ENCODE measurements around the gene GPRIN3.

GPRIN3 gene

DNA sequence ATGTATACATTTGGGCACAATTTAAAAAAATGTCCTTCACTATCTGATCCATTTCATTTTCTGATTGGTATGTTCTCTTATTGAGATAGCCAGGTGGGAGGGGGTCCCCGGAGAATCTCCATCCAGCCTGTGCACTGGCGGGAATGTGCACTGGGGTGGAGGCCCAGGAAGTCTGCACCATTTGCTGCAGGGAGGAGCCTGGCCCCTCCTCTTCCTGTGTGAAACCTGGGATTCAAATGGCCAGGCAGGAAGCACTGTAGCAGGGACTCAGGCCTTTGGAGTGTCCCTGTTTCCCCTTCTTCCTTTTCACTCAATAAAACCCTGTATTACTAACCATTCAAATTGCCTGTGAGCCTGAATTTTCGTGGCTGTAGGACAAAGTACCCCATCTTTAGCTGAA lies 44.3 kb downstream of the GPRIN3 start:
- in situ Hi-C loops (cut with HindIII; ENCODE audit: low sequenced_read_pairs) = loop anchor here (25.0 kb wide), 1 partner anchor 649 kb away; no protein-coding TSS in a partner anchor

DNA sequence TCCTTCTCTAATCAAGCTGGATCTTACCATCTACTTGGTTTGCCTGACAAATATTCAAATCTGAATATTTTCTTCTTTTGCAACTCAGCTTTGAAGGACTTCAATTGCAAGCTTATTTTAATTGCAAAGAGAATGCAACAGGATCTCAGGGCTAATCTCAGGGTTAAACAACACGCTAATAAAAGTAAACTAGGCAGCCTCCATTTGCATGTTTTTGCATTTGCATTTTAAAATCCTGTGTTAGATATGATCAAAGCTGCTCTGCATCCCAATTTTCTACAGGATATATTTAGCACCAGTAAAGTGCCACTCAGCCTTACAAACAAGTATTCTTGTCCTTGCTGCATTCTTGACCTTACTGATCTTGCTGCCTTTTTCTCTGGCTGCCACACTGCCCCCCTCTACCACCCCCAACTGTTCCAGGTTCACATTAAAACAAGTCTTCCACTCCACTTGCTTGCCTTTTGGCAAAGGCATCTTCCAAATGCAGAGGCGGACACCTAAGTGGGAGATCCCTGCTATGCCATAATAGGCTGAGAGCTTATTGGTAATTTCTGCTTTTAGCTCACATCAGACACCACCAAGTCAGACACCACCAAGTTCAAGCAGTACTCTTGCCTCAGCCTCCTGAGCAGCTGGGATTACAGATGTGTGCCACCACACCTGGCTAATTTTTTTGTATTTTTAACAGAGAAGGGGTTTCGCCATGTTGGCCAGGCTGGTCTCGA lies 48.1 kb downstream of the GPRIN3 start:
- in situ Hi-C loops (cut with HindIII; ENCODE audit: low sequenced_read_pairs) = loop anchor here (25.0 kb wide), 1 partner anchor 653 kb away; no protein-coding TSS in a partner anchor

DNA sequence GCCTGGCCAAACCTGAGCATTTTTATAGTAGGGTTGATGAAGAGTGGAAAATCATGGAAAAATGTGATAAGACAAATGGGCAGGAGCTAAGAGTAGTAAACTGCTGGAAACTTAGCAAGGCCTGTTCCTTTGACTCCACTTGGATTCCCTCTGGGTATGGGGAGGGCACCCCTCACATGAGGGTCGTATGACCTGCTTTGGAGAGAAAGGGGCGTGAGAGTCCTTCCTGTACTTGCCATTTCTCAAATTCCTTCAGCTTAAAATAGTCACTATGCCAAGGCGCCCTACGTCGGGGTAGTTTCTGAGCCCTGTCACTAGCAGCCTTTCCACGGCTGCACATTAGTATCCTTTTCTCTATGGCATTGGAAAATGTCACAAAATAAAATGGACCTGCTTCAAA lies 49.1 kb downstream of the GPRIN3 start:
- in situ Hi-C loops (cut with HindIII; ENCODE audit: low sequenced_read_pairs) = loop anchor here (25.0 kb wide), 1 partner anchor 654 kb away; no protein-coding TSS in a partner anchor

DNA sequence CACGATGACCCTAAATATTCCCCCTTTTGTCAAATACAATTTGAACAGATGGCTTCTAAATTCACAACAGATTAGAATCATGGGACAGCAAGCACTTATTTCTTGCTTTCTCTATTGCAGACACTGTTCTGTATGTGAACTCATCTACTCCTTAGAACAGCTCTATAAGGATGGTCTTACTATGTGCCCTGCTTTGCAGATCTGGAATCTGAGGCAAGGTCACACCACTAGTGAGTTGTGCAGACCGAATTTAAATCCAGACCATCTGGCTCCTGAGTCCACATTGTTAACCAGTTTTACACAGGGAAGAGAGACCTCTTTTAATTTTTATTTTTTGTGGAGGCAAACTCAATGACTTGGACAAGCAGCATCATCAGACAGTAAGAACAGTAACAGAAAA lies 50.2 kb downstream of the GPRIN3 start:
- in situ Hi-C loops (cut with HindIII; ENCODE audit: low sequenced_read_pairs) = loop anchor here (25.0 kb wide), 1 partner anchor 655 kb away; no protein-coding TSS in a partner anchor

DNA sequence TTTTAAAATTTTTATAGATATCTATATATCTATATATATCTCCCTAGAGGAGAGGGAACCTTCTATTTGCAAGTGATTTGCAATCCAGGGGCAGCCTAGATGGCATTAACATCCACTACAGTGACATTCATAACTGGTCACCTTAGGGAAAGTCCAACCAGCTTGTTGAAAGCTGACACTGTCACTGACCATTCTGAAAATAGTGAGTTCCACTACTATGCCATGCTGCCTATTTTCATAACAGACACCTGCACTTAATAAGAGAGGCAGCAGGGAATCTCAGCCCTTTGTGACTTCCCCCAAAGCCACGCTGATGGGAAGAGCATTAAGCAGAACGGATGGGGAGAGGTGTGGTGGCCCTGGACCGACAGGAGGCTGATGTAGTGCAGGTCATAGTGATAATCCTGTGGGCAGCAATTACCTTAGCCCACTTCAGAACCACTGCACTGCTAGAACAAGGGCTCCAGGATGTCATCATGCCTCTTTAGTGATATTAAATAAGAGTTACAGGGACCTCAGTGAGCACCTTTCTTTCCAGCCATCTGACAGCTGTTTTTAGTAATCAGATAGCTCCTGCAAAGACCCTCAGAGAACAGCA lies 51.3 kb downstream of the GPRIN3 start:
- in situ Hi-C loops (cut with HindIII; ENCODE audit: low sequenced_read_pairs) = loop anchor here (25.0 kb wide), 1 partner anchor 656 kb away; no protein-coding TSS in a partner anchor

DNA sequence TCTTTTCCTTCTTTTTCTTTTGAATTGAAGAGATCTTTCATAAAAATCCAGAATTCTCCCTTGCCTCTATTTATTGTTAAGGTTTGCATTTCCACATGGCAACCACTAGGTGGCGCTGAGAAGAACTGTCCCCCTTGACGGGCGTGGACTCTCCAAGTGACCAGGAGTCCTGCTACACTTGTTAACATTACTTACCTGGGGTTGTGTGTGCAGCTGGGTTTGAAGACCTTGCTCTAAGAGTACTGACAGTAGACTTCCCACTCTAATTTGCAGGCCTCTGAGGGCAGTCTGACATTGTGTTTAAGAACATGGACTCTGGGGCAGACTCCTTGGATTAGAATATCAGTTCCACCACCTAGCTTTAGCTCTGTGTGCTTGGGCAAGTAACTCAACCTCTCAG lies 52.8 kb downstream of the GPRIN3 start:
- in situ Hi-C loops (cut with HindIII; ENCODE audit: low sequenced_read_pairs) = loop anchor here (25.0 kb wide), 1 partner anchor 657 kb away; no protein-coding TSS in a partner anchor

DNA sequence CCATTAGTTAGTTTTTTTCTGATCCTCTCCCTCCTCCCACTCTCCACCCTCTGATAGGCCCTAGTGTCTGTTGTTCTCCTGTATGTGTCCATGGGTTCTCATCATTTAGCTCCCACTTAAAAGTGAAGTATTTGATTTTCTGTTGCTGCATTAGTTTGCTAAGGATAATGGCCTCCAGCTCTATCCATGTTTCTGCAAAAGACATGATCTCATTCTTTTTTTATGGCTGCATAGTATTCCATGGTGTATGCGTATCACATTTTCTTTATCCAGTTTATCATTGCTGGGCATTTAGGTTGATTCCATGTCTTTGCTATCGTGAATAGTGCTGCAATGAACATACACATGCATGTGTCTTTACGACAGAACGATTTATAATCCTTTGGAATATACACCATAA lies 53.3 kb downstream of the GPRIN3 start:
- in situ Hi-C loops (cut with HindIII; ENCODE audit: low sequenced_read_pairs) = loop anchor here (25.0 kb wide), 1 partner anchor 658 kb away; no protein-coding TSS in a partner anchor

DNA sequence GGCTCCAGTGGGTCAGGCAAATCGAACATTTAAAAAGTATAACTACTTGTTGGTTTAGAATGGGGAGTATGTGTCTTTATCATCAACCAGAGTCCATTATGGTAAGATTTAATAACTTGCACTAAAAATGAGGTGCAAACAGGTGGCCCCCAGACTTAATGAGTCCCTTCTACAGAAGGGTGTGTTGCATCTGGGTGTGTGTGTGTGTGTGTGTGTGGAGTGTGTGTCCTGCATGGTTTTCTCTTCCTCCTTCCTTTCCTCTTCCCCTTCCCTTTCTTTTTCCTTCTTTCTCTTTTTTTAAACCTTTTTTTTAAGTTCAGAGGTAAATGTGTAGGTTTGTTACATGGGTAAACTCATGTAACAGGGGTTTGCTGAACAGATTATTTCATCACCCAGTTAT lies 53.7 kb downstream of the GPRIN3 start:
- in situ Hi-C loops (cut with HindIII; ENCODE audit: low sequenced_read_pairs) = loop anchor here (25.0 kb wide), 1 partner anchor 658 kb away; no protein-coding TSS in a partner anchor

DNA sequence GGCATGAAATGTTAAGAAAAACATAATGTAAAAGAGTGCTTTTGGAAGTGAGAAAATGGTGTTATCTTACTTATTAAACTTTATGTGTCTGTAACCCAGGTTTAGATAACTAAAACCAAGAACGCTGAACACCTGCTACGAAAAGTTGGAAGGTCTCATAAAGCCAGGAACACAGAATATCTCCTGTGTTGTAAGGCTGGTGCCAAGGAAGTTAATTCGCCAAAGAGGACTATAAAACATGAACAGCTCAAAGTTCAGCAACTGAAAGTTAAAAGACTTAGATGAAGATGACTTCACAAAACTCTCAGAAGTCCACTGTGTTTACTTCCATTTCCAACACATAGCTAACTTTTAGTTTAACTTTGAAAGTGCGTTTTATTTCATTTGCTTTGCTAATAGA lies 54.3 kb downstream of the GPRIN3 start:
- in situ Hi-C loops (cut with HindIII; ENCODE audit: low sequenced_read_pairs) = loop anchor here (25.0 kb wide), 1 partner anchor 659 kb away; no protein-coding TSS in a partner anchor

DNA sequence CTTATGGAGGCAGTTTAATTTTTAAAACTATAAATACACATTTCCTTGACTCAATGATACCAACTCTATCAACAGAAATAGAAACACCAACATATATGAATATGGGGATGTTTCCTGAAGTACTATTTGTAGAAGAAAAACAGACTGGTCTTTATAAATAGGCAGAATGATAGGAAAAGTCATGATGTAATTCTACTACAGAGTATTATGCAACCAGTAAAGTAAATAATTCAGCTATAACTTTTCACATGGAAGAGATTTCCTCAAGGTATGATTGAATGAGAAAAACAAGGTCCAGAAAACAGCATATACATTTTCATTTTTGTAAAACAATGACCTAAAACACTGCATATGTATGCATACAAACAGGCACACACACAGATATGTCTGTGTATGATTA lies 56.2 kb downstream of the GPRIN3 start:
- in situ Hi-C loops (cut with HindIII; ENCODE audit: low sequenced_read_pairs) = loop anchor here (25.0 kb wide), 1 partner anchor 661 kb away; no protein-coding TSS in a partner anchor

DNA sequence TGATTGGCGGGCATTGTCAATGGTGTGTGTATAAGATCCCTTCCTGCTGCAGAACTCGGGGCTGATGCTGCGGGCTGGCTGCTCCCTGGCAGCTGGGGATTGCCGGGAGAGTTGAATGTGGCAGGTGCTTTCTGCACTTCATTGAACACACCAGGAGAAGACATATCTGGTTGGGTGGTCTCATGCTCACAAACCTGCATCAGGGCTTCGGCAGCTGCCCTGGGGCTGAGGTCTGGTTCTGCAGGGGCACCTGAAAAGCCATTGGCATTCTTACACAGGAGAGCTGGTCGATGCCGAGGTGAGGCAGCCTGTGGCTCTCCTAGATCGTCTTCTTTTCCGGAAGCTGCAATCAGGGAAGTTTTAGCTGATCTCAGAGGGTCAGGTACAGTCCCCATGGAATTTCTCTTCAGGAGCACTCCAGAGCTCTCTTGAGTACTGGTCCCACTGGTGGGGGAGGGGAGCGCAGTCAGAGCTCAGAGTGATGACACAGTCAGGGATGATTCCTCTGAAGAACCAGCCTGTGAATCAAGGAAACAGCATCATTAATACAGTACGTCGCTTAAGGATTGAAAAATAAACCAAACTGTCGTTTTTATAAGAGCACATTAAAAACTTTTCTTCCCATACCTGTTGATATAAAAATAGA lies 57.8 kb downstream of the GPRIN3 start:
- in situ Hi-C loops (cut with HindIII; ENCODE audit: low sequenced_read_pairs) = loop anchor here (25.0 kb wide), 1 partner anchor 662 kb away; no protein-coding TSS in a partner anchor

DNA sequence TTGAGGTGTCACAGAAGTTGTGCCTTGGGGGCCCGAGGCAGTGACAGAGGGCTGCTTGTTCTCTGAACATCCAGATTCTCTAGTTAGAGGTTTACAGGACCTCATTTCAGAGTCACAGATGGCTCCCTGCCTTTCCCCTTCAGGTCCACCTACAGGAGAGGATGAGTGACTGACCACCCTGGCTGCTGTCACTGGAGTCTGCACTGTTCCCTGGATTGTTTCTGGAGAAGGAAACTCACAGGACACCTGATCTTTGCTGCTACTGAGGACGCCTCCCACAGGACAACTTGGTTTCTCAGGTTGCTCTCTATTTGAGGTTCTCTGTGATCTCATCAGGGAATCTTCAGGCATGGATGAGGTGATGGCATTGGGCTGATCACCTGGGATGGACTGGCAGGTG lies 58.3 kb downstream of the GPRIN3 start:
- in situ Hi-C loops (cut with HindIII; ENCODE audit: low sequenced_read_pairs) = no loop called here

DNA sequence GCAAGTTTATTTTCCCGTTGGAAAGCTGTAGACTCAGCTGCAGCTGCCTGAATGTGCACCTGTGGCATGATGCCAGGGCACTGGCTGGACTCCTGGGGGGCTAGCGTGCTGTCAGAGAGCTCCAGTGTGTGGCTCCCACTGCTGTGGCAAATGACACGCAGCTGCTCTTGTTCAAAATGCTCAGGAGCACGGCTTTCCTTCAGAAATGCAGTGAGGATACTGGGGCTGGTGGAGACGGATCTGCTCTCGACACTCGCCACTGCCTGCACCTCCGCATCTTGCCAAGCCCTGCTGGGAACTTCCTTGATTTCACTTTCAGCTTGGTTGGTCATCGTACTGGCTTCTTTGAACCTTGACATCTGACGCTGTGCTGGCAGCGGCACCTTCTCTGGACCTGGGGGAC lies 58.7 kb downstream of the GPRIN3 start:
- in situ Hi-C loops (cut with HindIII; ENCODE audit: low sequenced_read_pairs) = no loop called here

DNA sequence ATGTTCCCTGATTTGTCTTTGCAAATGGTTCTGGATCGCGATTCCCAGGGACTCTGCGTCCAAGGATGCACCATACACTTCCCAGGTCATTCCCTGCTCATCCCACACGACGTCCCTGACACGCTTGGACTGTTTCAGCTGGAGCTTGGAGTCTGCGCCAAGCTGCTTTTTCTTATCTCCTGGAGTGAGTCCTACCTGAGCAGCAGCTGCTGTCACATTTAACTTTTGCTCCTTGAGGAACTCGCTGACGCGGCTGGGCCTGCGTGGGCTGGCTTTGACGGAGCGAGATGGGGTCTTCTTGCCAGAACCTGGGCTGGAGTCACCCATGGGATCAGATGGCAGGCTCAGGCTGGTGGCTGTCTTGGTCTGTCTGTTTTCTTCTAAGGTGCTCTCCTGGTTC lies 59.6 kb downstream of the GPRIN3 start:
- in situ Hi-C loops (cut with HindIII; ENCODE audit: low sequenced_read_pairs) = no loop called here

DNA sequence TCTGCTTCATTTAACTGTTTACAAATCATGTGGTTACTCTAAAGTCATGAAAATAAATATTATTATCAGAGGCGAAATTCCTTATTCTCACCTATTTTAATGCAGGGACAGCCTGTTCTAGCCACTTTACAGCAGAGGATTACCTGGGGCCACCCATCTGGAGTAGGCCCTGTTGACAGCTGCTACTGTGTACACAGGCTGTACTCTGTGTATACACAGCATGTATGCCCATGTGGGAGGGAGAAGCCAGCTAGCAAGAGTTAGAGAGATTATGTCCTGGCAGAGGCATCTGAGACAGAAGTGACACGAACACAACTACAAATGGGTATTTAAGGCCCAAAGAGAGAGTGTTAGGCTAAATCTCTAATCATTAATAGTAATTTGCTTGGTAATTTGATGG lies 62.1 kb downstream of the GPRIN3 start:
- in situ Hi-C loops (cut with HindIII; ENCODE audit: low sequenced_read_pairs) = no loop called here

DNA sequence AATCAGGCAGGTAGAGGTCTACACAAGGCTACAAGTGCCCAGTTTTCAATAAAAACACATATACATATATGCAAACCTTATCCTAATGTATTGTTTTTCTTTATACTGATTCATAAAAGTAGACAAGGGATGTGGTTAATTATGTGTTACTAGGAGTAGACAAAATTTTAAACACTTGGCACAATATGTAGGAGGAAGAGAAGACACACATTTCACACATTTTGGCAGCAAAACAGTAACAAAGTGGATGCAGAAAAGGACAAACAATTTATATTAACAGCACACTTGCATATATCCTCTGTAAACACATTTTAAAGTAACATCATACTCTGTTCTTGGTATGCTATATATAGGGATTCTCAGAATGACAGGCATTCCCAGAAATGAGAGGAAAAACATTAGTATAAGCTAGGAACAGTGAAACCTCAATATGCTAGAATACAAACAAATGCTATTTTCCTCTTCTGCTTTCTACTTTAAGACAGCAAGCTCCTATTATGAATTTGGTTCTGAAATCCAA lies 63.8 kb downstream of the GPRIN3 start:
- in situ Hi-C loops (cut with HindIII; ENCODE audit: low sequenced_read_pairs) = no loop called here

DNA sequence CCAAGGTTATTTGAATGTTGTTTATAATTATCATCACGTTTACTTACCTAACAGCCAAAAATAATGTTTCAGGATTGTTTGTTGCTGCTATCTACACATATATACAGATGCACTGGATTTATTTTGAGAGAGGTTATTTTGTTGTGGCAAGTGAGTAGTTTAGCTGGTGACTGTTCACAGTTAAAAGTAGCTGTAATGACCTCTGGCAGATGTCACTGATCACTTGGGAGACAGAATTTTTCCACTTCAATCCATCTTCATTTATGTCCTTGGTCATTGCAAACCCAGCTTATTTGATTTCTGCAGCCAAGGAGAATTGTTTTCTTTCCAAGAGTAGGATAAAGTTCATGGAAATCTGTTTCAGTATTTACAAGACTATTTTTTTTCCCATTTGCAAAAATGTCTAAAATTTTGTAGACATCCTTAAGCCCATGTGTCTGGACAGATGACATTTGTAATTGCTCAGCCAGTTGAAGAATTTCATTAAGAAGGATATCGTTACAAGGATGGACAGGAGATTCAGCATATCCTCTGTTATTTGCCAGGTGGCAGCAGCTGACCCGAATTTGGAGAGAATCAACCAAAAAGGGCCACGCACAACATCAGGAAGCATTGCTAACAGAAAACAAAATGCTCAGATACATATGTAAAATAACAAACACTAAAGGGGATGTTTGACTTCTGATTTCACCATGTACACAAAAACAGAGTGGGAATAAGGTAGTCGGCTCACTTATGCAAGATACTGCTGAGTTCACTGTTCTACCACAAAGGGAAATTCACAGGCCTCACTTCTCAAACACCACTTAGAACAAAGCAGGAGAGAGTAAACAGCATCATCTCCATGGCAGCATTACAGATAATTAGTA lies 64.5 kb downstream of the GPRIN3 start:
- in situ Hi-C loops (cut with HindIII; ENCODE audit: low sequenced_read_pairs) = no loop called here

DNA sequence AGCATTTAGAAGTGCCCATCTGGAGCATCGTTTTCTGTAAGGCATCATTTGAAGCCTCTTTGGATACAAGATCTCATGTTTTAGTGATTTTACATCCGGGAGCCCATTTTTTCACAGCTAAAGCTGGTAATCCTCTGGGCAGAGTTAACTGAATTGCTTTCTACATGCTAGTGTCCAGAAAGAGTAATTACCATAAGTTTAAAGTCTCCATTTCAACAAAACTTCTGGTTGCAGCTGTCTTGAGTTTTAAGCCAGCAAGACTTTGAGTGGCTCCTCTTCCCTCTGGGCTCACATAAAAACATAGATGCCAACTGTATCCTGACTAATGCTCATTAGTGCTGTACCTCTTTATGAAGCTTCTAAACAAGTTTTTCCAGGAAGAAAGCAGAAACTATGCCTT lies 65.4 kb downstream of the GPRIN3 start:
- in situ Hi-C loops (cut with HindIII; ENCODE audit: low sequenced_read_pairs) = no loop called here

DNA sequence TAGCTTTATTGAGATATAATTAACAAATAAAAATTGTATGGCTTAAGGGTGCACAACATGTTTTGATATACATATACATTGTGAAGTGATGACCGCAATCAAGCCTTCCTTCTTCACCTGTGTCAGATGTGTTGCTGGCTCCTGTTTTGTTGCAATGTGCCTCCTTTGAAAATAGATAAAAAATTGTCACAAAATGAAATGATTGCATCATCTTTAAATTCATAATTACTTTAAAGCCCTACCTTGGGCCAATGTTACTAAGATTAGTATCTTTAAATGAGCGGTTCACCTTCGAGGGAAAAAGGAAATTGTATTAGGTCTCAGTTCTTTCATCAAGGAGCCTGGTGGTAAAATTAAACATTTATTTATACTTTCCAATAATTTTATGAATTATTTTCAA lies 77.3 kb downstream of the GPRIN3 start:
- in situ Hi-C loops (cut with HindIII; ENCODE audit: low sequenced_read_pairs) = no loop called here
